Anterior cingulate cortex (tissue), 58 donors: ENCODE data around the gene FAH.

Experiments used
- DNase-seq, 58 donors: peaks; one replicate each; lab custom pipeline; 2025; lab: John Stamatoyannopoulos, UW

FAH gene

DNA sequence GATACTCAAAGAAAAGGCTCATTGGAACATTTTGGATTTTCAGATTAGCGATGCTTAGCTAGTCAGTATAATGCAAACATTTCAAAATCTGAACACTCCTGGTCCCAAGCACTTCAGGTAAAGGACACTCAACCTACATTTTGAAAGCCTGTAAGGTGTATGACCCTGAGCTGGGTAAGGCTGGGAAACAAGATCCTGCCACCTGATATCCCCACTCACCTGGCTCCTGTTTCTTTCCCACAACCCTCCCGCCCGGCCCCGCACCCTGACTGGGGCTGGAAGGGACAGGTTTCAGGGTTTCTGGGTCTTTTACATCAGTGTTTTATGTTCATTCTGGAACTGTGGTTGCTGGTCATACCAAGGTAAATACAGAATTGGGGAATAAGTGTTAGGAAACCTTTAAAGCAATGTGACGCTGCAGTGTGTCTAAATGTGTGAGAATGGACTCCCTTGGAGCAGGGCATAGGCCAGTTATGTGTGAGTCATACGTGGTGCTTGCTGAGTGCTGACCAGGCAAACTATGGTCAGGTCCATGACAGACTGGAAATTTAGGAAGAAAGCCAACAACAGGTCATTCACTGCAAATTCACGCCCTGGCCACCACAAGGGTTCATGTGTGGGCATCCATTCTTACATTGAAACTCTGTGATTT is 76.3 kb downstream of the FAH start:
- DNase-seq, result no peak

DNA sequence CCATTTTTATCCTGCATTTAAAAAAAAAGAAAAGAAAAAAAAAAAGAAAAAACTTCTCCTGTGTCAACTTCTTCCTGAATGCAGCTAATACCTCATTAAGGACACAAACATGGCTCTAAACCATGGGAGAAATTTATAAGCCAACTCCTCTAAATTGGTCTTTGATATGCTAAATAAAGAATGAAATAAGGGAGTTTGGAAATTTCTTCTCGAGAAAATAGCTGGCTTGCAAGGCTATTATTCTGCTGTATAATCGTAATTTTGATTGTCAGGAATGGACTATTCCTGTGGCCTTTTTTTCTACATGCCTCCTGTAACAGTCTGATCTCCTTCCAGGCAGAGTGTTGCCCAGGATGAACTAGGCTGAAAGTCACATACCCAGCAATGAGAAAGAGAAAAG is 78.6 kb downstream of the FAH start:
- no peak for DNase-seq

DNA sequence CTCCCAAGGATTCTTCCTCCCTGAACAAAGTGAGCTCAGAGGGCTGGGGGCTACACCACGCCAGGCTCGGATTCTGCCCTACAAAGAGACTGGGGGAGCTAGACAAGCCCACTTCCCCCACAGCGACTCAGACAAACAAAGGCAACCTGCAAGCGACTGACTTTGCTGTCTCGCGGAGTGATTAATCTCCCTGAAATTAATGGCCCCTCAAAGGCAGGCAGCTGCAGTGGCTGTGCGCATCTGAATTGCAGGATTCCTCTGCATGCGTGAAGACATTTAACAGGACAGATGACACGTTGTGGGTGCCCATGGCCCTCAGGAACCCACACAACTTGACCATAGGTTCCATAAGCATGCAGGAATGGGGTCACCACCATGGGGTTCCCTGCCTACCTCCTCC is 80.8 kb downstream of the FAH start:
- DNase-seq, result no peak

DNA sequence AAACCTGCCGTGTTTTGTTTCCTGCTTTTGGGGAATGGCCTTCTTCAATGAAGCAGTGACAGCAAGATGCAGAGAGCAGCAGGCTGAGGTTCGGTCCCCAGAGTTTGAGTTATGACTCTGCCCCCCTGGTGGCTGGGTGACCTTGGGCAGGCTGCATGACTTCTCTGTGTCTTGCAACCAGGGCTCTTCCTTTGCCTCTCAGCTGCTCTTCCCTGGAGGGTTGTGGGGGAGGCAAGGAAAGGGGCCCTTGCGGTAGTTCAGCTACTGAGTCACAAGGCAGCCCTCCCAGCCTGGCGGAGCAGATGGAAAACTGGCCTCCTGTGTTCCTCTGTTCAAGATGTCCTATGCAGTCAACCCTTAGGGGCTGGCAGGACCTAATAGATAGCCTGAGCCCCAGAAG is 82.1 kb downstream of the FAH start:
- no peak for DNase-seq
